Caco-2 (cell line): ENCODE results near the gene FAM124A. TPM values are rescaled to one million over a fixed set of nuclear protein-coding genes. Genes with fewer than 3 reads are reported as not detected.

ENCODE experiments used
- BruUV-seq: library from RNA; stranded (reverse); fragments of 400-500 nt; replicated peaks from 2 replicates; lab custom pipeline; 2021; lab: Mats Ljungman, UMichigan
- CTCF ChIA-PET: fragments of 300-600 bp; sonication (Branson Sonifier 250); formaldehyde crosslinking; loops from one replicate; lab custom pipeline; 2022; ENCODE audit warnings: antibody characterized with exemption; lab: Charles Lee
- POLR2A ChIA-PET: fragments of 300-600 bp; sonication (Branson Sonifier 250); formaldehyde crosslinking; loops from one replicate; lab custom pipeline; 2022; ENCODE audit warnings: antibody characterized with exemption; lab: Charles Lee
- DNase-seq, 2 experiments: peaks; one replicate each; pipeline versions ENCODE4 v3.0.0 to v3.0.0-alpha.2; 2020 to 2022
- H3K27me3 ChIP-seq: replicated peaks from 2 replicates; pipeline ENCODE4 v1.6.0; 2011; ENCODE audit warnings: low read length; ENCODE audit not compliant: control insufficient read depth, insufficient read depth
- H3K36me3 ChIP-seq: 2 replicates; pipeline ENCODE4 v1.5.1; 2011; ENCODE audit warnings: low read length; ENCODE audit not compliant: control insufficient read depth, insufficient read depth
- H3K4me1 ChIP-seq: fragments of 250-450 bp; sonication (Bioruptor Pico); 2 replicates; pipeline ENCODE4 v1.5.1; 2020; ENCODE audit warnings: mild to moderate bottlenecking
- H3K4me3 ChIP-seq: 2 replicates; pipeline ENCODE4 v1.5.1; 2011; ENCODE audit warnings: low read depth, mild to moderate bottlenecking, control low read depth, low read length
- H3K9me3 ChIP-seq: fragments of 250-450 bp; sonication (Bioruptor Pico); 2 replicates; pipeline ENCODE4 v1.5.1; 2020; ENCODE audit warnings: mild to moderate bottlenecking, moderate library complexity
- H3K27ac Mint-ChIP-seq: one replicate; pipeline ENCODE4 v1.8.0; 2022; ENCODE audit warnings: mixed read lengths; ENCODE audit not compliant: unreplicated experiment
- H3K27me3 Mint-ChIP-seq: one replicate; pipeline ENCODE4 v1.8.0; 2022; ENCODE audit warnings: mixed read lengths; ENCODE audit not compliant: insufficient read depth, unreplicated experiment
- H3K36me3 Mint-ChIP-seq: one replicate; pipeline ENCODE4 v1.8.0; 2022; ENCODE audit warnings: mild to moderate bottlenecking, mixed read lengths; ENCODE audit not compliant: insufficient read depth, unreplicated experiment
- H3K4me1 Mint-ChIP-seq: one replicate; pipeline ENCODE4 v1.8.0; 2022; ENCODE audit warnings: low read depth, mixed read lengths; ENCODE audit not compliant: unreplicated experiment
- H3K4me3 Mint-ChIP-seq: one replicate; pipeline ENCODE4 v1.8.0; 2022; ENCODE audit warnings: mild to moderate bottlenecking, moderate library complexity, mixed read lengths; ENCODE audit not compliant: unreplicated experiment
- H3K9me3 Mint-ChIP-seq: one replicate; pipeline ENCODE4 v1.8.0; 2022; ENCODE audit warnings: mixed read lengths; ENCODE audit not compliant: unreplicated experiment
- intact Hi-C: fragments of 100-400 bp; cut with micrococcal nuclease; formaldehyde crosslinking; loops from one replicate; pipeline ENCODE4 v1.10.0; 2022; ENCODE audit not compliant: unreplicated experiment
- total RNA-seq: library from RNA; stranded (reverse); gene quantifications from 2 replicates; pipeline ENCODE4 v1.2.3, GENCODE V29; 2022
- TF ChIP-seq, protein P1 (sequence below), 2 experiments: fragments of 200-600 bp in 1 of 2; IDR thresholded peaks; 1 replicate in 1 of 2; 2 replicates in 1 of 2; pipeline versions ENCODE4 v1.5.1 to v1.8.0; 2011 to 2022; ENCODE audit warnings: antibody characterized with exemption in 1 of 2, control low read depth in 1 of 2, inconsistent platforms in 1 of 2, low read depth in 1 of 2, low read length in 1 of 2, mild to moderate bottlenecking in 1 of 2, moderate library complexity in 1 of 2; ENCODE audit not compliant: insufficient read depth in 1 of 2, severe bottlenecking in 1 of 2, unreplicated experiment in 1 of 2

Gene FAM124A
- total RNA-seq, 1 experiment from 2014 or later: 0.52 TPM

DNA sequence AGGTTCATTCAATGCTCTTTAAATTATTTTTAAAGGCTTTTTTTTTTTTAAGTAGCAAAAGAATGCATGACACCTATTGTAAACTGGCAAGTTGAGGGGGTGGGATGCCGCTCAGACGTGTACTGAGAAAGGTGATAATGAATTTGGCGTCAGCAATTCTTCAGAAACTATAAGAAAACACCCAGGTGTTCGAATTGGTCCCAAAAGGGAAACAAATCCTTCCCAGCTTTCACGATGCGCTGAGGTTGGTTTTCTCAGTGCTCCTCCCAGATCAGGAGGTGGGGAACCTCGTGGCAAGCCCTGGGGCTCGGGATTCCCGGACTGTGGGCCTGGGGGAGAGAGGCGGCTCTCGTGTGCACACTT, 543 bp upstream of the FAM124A start:
- TF ChIP-seq, protein P1, sequence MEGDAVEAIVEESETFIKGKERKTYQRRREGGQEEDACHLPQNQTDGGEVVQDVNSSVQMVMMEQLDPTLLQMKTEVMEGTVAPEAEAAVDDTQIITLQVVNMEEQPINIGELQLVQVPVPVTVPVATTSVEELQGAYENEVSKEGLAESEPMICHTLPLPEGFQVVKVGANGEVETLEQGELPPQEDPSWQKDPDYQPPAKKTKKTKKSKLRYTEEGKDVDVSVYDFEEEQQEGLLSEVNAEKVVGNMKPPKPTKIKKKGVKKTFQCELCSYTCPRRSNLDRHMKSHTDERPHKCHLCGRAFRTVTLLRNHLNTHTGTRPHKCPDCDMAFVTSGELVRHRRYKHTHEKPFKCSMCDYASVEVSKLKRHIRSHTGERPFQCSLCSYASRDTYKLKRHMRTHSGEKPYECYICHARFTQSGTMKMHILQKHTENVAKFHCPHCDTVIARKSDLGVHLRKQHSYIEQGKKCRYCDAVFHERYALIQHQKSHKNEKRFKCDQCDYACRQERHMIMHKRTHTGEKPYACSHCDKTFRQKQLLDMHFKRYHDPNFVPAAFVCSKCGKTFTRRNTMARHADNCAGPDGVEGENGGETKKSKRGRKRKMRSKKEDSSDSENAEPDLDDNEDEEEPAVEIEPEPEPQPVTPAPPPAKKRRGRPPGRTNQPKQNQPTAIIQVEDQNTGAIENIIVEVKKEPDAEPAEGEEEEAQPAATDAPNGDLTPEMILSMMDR (IDR thresholded peaks at IDR 0.05; ENCODE audit: insufficient read depth in 1 of 2, low read depth in 1 of 2, low read length in 1 of 2, severe bottlenecking in 1 of 2, unreplicated experiment in 1 of 2): no peak
- Histone ChIP-seq H3K36me3 (no peaks in the 10 kb centered on the region), H3K27me3 (peaks cover 4% of the 10 kb centered on the region), H3K9me3 (no peaks in the 10 kb centered on the region), H3K4me1 (peaks cover 5% of the 10 kb centered on the region; the same call in 1 of the 2 replicates), H3K4me3 (peak overlapping the region; percentile 50)
- intact Hi-C loops: loop anchor here (1.0 to 5.0 kb wide), 3 partner anchors 66 to 96 kb away; no protein-coding TSS in a partner anchor
- ChIA-PET CTCF (no interaction called here), POLR2A (no interaction called here)
- Mint-ChIP-seq H3K4me3 (peak overlapping the region; percentile 67), H3K4me1 (no peaks in the 10 kb centered on the region), H3K36me3 (no peaks in the 10 kb centered on the region), H3K27me3 (peaks cover 28% of the 10 kb centered on the region), H3K27ac (no peak overlapping the region), H3K9me3 (no peaks in the 10 kb centered on the region)
- no TSS peak for BruUV-seq
- DNase-seq: peak in 1 of 2 experiments; percentile 20

DNA sequence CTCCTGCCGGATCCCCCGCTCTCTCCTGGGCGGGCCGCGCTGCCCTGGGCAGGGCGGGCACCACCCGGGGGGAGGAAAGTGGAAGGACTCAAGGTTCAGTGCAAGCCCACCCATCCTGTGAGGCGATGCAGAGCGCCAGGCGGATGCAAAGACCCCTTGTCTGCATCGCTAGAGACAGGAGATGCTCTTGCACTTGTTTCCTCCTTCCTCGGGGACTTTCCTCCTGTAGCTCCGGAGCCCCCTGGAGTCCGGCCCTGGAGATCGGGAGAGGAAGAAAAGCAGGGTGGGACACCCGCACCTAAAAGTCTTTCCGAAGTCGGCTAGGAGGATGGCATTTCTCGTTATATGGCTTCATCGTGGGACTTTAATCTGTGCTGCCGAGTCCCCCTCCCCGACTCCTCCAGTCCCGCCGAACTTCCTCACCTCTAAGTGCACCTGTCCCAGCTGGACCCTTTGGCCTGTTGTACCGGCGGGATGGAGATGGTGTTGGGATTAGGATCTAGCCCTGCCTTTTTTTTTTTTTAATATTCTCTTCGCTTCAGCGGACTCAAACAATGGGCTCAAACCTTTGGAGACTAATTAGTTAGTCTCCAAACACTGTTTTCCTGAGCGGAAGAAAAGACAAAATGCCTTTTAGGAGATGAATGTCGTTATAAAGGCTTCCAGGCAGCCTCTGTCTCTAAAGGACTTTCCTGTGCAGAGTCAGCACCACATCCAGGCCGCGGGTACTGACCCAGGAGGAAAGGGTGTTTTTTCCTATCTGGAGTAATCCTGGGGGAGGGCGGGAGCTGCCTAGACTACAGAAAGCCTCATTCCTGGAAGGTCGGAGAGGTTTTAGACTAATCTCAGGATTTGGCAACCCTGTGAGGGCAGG, 725 bp downstream of the FAM124A start:
- BruUV-seq: no TSS peak
- Mint-ChIP-seq H3K4me3 (peak overlapping the region; percentile 67), H3K27me3 (peaks cover 24% of the 10 kb centered on the region), H3K27ac (no peak overlapping the region), H3K36me3 (no peaks in the 10 kb centered on the region), H3K9me3 (no peaks in the 10 kb centered on the region), H3K4me1 (no peaks in the 10 kb centered on the region)
- intact Hi-C loops: loop anchor here (1.0 to 5.0 kb wide), 3 partner anchors 64 to 98 kb away; no protein-coding TSS in a partner anchor
- Histone ChIP-seq H3K27me3 (peaks cover 4% of the 10 kb centered on the region), H3K4me1 (peaks cover 5% of the 10 kb centered on the region; the same call in 1 of the 2 replicates), H3K9me3 (no peaks in the 10 kb centered on the region), H3K4me3 (peak overlapping the region; percentile 50), H3K36me3 (no peaks in the 10 kb centered on the region)
- peak in 1 of 2 experiments; percentile 29 for DNase-seq
- ChIA-PET POLR2A (interaction anchor here (0.6 kb wide), 1 partner anchor 1097 kb away, joined by 3 read pairs; no protein-coding TSS in a partner anchor), CTCF (interaction anchor here (1.3 to 1.8 kb wide), 2 partner anchors 63 to 97 kb away, joined by 5 to 10 read pairs; no protein-coding TSS in a partner anchor)
- TF ChIP-seq, protein P1 (IDR thresholded peaks at IDR 0.05; ENCODE audit: insufficient read depth in 1 of 2, low read depth in 1 of 2, low read length in 1 of 2, severe bottlenecking in 1 of 2, unreplicated experiment in 1 of 2): peak; percentile 20 to 46

DNA sequence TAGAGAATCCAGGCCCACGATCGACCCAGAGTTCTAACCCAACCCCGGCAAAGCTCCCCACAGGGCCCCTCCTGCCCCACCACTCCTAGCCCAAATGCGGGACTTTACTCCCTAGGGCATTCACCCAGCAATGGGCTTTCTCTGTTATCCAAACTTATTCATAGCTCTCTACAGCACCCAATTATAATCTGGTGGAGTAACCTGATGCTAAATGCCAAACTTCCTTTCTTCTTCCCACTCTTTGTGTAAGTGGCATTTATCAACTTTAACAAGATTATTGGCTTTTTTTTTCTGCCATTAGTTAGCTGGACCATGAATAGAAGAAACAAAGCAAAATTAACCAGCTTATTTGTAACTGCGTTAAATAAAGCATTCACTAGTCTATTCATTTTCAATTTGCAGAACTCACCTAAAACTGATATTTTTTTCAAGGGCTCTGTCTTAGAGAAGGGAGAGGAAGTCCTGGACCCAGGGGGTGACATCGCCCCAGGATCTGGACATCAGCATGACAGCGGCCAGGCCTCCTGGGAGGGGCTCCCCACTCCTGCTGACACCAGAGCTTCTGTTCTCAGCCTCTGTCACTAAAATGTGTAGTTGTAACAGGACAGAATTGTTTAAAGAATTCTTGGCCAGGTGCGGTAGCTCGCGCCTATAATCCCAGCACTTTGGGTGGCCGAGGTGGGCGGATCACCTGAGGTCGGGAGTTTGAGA, 1.5 kb downstream of the FAM124A start:
- BruUV-seq: no TSS peak
- peak overlapping the region; percentile 21 for H3K4me3 Mint-ChIP-seq

More for the DNA sequence above, 1.5 kb downstream of the FAM124A start:
- peaks cover 4% of the 10 kb centered on the region for H3K27me3 ChIP-seq
- H3K36me3 ChIP-seq: no peaks in the 10 kb centered on the region
- H3K4me1 ChIP-seq: peaks cover 5% of the 10 kb centered on the region; the same call in 1 of the 2 replicates
- CTCF ChIA-PET: interaction anchor here (1.3 to 1.8 kb wide), 3 partner anchors 12 to 98 kb away, joined by 3 to 10 read pairs (median 5); no protein-coding TSS in a partner anchor
- intact Hi-C loops: loop anchor here (5.0 kb wide), 1 partner anchor 64 kb away; no protein-coding TSS in a partner anchor
- H3K4me1 Mint-ChIP-seq: no peaks in the 10 kb centered on the region
- H3K36me3 Mint-ChIP-seq: no peaks in the 10 kb centered on the region
- POLR2A ChIA-PET: interaction anchor here (0.6 kb wide), 1 partner anchor 1098 kb away, joined by 3 read pairs; no protein-coding TSS in a partner anchor
- H3K9me3 Mint-ChIP-seq: no peaks in the 10 kb centered on the region
- no peak overlapping the region for H3K27ac Mint-ChIP-seq
- TF ChIP-seq, protein P1 (IDR thresholded peaks at IDR 0.05; ENCODE audit: insufficient read depth in 1 of 2, low read depth in 1 of 2, low read length in 1 of 2, severe bottlenecking in 1 of 2, unreplicated experiment in 1 of 2): no peak
- DNase-seq: no peak
- no peak overlapping the region for H3K4me3 ChIP-seq
- H3K27me3 Mint-ChIP-seq: peaks cover 22% of the 10 kb centered on the region
- H3K9me3 ChIP-seq: no peaks in the 10 kb centered on the region
